ENCODE measurements around the gene EMID1.

GRCh38 chr22:29275167-29275566 is 69.5 kb downstream of the EMID1 start:
- TF ChIP-seq GATA3 (IDR thresholded peaks at IDR 0.05; ENCODE audit: low read depth, low read length) (no peak), GATA2 (IDR thresholded peaks at IDR 0.05; ENCODE audit: low read depth, low read length) (no peak)

Measured in SH-SY5Y (cell line).